SK-N-SH (cell line): Measurements from ENCODE around the gene PALLD. TPM values are rescaled to one million over a fixed set of nuclear protein-coding genes. Genes with fewer than 3 reads are reported as not detected.

ENCODE experiments used
- CTCF ChIA-PET: fragments of 300-600, 350-600 bp; formaldehyde crosslinking; extraction: SDS; loops from one replicate; lab custom pipeline; 2021; lab: Yijun Ruan, JAX
- POLR2A ChIA-PET: fragments of 350-600 bp; sonication (Branson Sonifier 250); formaldehyde crosslinking; extraction: SDS; loops from one replicate; lab custom pipeline; 2020; ENCODE audit warnings: antibody characterized with exemption, inconsistent platforms; lab: Yijun Ruan, JAX
- DNase-seq: peaks from one replicate; pipeline ENCODE4 v3.0.0; 2012
- H2AFZ ChIP-seq: fragments of 200-600 bp; sonication (generic); 2 replicates; pipeline ENCODE4 v1.8.1; 2016; ENCODE audit warnings: antibody characterized with exemption, mild to moderate bottlenecking, low read depth
- H3F3A ChIP-seq: fragments of 200-600 bp; sonication (generic); replicated peaks from 2 replicates; pipeline ENCODE3; 2016; ENCODE audit warnings: antibody characterized with exemption, mild to moderate bottlenecking; ENCODE audit not compliant: insufficient read depth
- H3K27ac ChIP-seq, 2 experiments: fragments of 200-500 bp in 1 of 2; fragments of 200-600 bp in 1 of 2; sonication (Bioruptor generic) in 1 of 2; sonication (generic), shearing (Covaris generic) in 1 of 2; 2 replicates each; pipeline versions ENCODE4 v1.5.1 to v1.6.1; 2014 to 2016; ENCODE audit warnings: low read depth in 2 of 2, inconsistent platforms in 1 of 2, low read length in 1 of 2, mild to moderate bottlenecking in 1 of 2, mixed read lengths in 1 of 2
- H3K27me3 ChIP-seq: fragments of 200-600 bp; sonication (generic), shearing (Covaris generic); 2 replicates; pipeline ENCODE4 v1.6.1; 2016; ENCODE audit warnings: mixed run types; ENCODE audit not compliant: insufficient read depth
- H3K36me3 ChIP-seq, 2 experiments: fragments of 200-500 bp in 1 of 2; fragments of 200-600 bp in 1 of 2; sonication (Bioruptor generic) in 1 of 2; sonication (generic) in 1 of 2; replicated peaks in 1 of 2; 2 replicates each; pipeline versions ENCODE3 to v1.5.1; 2014 to 2016; ENCODE audit warnings: low read length in 1 of 2, mild to moderate bottlenecking in 1 of 2; ENCODE audit not compliant: insufficient read depth in 2 of 2, control insufficient read depth in 1 of 2
- H3K4me1 ChIP-seq, 2 experiments: fragments of 200-500 bp in 1 of 2; fragments of 200-600 bp in 1 of 2; sonication (Bioruptor generic) in 1 of 2; sonication (generic), shearing (Covaris generic) in 1 of 2; 2 replicates each; pipeline versions ENCODE4 v1.5.1 to v1.6.1; 2014 to 2016; ENCODE audit warnings: low read depth in 1 of 2, low read length in 1 of 2, mixed run types in 1 of 2; ENCODE audit not compliant: insufficient read depth in 2 of 2, control insufficient read depth in 1 of 2
- H3K4me2 ChIP-seq: fragments of 200-600 bp; sonication (generic), shearing (Covaris generic); 2 replicates; pipeline ENCODE4 v1.6.1; 2017; ENCODE audit warnings: mixed run types
- H3K4me3 ChIP-seq, 2 experiments: fragments of 200-500 bp in 1 of 2; fragments of 200-600 bp in 1 of 2; sonication (Bioruptor generic) in 1 of 2; sonication (generic), shearing (Covaris generic) in 1 of 2; 2 replicates each; pipeline versions ENCODE4 v1.5.1 to v1.8.1; 2014 to 2016; ENCODE audit warnings: low read depth in 2 of 2, inconsistent platforms in 1 of 2, low read length in 1 of 2, mild to moderate bottlenecking in 1 of 2, mixed read lengths in 1 of 2, moderate library complexity in 1 of 2
- H3K79me2 ChIP-seq: fragments of 200-600 bp; sonication (generic); 2 replicates; pipeline ENCODE4 v1.8.1; 2017; ENCODE audit warnings: mild to moderate bottlenecking; ENCODE audit not compliant: insufficient read depth
- H3K9ac ChIP-seq: fragments of 200-600 bp; sonication (generic); 2 replicates; pipeline ENCODE4 v1.6.1; 2017; ENCODE audit warnings: mixed run types
- H3K9me2 ChIP-seq: fragments of 200-600 bp; sonication (generic); 2 replicates; pipeline ENCODE4 v1.6.1; 2017; ENCODE audit warnings: mixed run types
- H3K9me3 ChIP-seq: fragments of 200-600 bp; sonication (generic); 2 replicates; pipeline ENCODE4 v1.6.1; 2017; ENCODE audit warnings: mixed run types, mild to moderate bottlenecking, moderate library complexity
- H4K20me1 ChIP-seq: fragments of 200-600 bp; sonication (generic); 2 replicates; pipeline ENCODE4 v1.6.1; 2017; ENCODE audit warnings: mild to moderate bottlenecking, mixed run types; ENCODE audit not compliant: insufficient read depth
- CTCF ChIP-seq: fragments of 200-600 bp; sonication (generic); IDR thresholded peaks from 2 replicates; pipeline ENCODE4 v1.6.1; 2017; ENCODE audit warnings: antibody characterized with exemption, mild to moderate bottlenecking, moderate library complexity
- EP300 ChIP-seq, 2 experiments: IDR thresholded peaks; 2 replicates each; pipeline versions ENCODE4 v1.4.0 to v1.6.1; 2012; ENCODE audit warnings: borderline replicate concordance in 1 of 2, low read depth in 1 of 2, low read length in 1 of 2
- FOSL2 ChIP-seq: IDR thresholded peaks from 2 replicates; pipeline ENCODE4 v1.4.0; 2012; ENCODE audit warnings: low read depth, mild to moderate bottlenecking, moderate library complexity, borderline replicate concordance
- GABPA ChIP-seq: IDR thresholded peaks from 2 replicates; pipeline ENCODE4 v1.4.0; 2012; ENCODE audit warnings: low read depth, mild to moderate bottlenecking
- GATA2 ChIP-seq: sonication (generic); formaldehyde crosslinking; IDR thresholded peaks from 2 replicates; pipeline ENCODE4 v1.5.0; 2020; ENCODE audit warnings: mild to moderate bottlenecking, missing genetic modification reagents
- JUND ChIP-seq: IDR thresholded peaks from 2 replicates; pipeline ENCODE4 v1.4.0; 2012
- MAX ChIP-seq: IDR thresholded peaks from 2 replicates; pipeline ENCODE4 v1.4.0; 2012; ENCODE audit warnings: low read depth
- MEF2A ChIP-seq: IDR thresholded peaks from 2 replicates; pipeline ENCODE4 v1.4.0; 2012; ENCODE audit warnings: low read depth, borderline replicate concordance
- POLR2AphosphoS5 ChIP-seq: IDR thresholded peaks from 2 replicates; pipeline ENCODE4 v1.6.1; 2012; ENCODE audit warnings: low read depth, low read length
- RAD21 ChIP-seq: IDR thresholded peaks from 2 replicates; pipeline ENCODE4 v1.6.1; 2012; ENCODE audit warnings: mild to moderate bottlenecking, low read length
- RFX5 ChIP-seq: IDR thresholded peaks from 2 replicates; pipeline ENCODE4 v1.6.1; 2012; ENCODE audit warnings: mild to moderate bottlenecking, improper control_type of control experiment, low read length
- RXRA ChIP-seq: IDR thresholded peaks from 2 replicates; pipeline ENCODE4 v1.4.0; 2012; ENCODE audit warnings: low read depth, mild to moderate bottlenecking, borderline replicate concordance
- SMC3 ChIP-seq: IDR thresholded peaks from 2 replicates; pipeline ENCODE4 v1.6.1; 2012; ENCODE audit warnings: low read depth, low read length, improper control_type of control experiment
- TAF1 ChIP-seq: IDR thresholded peaks from 2 replicates; pipeline ENCODE4 v1.6.1; 2012; ENCODE audit warnings: low read depth, mild to moderate bottlenecking, low read length, moderate library complexity, borderline replicate concordance
- TEAD4 ChIP-seq: IDR thresholded peaks from 2 replicates; pipeline ENCODE4 v1.4.0; 2012; ENCODE audit warnings: mild to moderate bottlenecking, borderline replicate concordance; ENCODE audit not compliant: insufficient read depth
- YY1 ChIP-seq: IDR thresholded peaks from 2 replicates; pipeline ENCODE4 v1.4.0; 2012; ENCODE audit warnings: low read depth, mild to moderate bottlenecking
- WGBS: methylation state at CpG from one replicate; pipeline ENCODE4 v1.1.6; 2017; ENCODE audit warnings: low lambda C conversion rate; 5-methylcytosine and 5-hydroxymethylcytosine counted together
- polyA plus RNA-seq, 3 experiments: library from polyadenylated mRNA; depleted of rRNA; stranded (reverse); fragments of >200 nt; gene quantifications; 2 replicates each; pipeline ENCODE4 v1.2.3, GENCODE V29; 2012
- TF ChIP-seq, protein P1 (sequence below): IDR thresholded peaks from 2 replicates; pipeline ENCODE4 v1.4.0; 2012; ENCODE audit warnings: low read depth, borderline replicate concordance
- TF ChIP-seq, protein P2 (sequence below): IDR thresholded peaks from 2 replicates; pipeline ENCODE4 v1.4.0; 2012; ENCODE audit warnings: low read depth, borderline replicate concordance
- TF ChIP-seq, protein P3 (sequence below): fragments of 150-350 bp; IDR thresholded peaks from 2 replicates; pipeline ENCODE4 v1.6.1; 2016; ENCODE audit warnings: mild to moderate bottlenecking, low read depth, low read length
- TF ChIP-seq, protein P4 (sequence below): IDR thresholded peaks from 2 replicates; pipeline ENCODE4 v1.6.1; 2012; ENCODE audit warnings: mild to moderate bottlenecking, low read depth, low read length, moderate library complexity

PALLD gene
- polyA plus RNA-seq, 1 of the 3 experiments (the other 2 are of a cell fraction) = 33.0 TPM

- H3K9me3 ChIP-seq = no peaks in the 10 kb centered on the region
- CTCF ChIA-PET = interaction anchor here (0.6 to 2.1 kb wide), 3 partner anchors 76 to 213 kb away, joined by 3 to 5 read pairs (median 3); partner anchors contain the start of gene DDX60L
- H3K27me3 ChIP-seq = no peaks in the 10 kb centered on the region
- H3F3A ChIP-seq = peaks cover 3% of the 10 kb centered on the region
- peak overlapping the region; percentile 43; the same call in 1 of the 2 replicates for H2AFZ ChIP-seq
- no peak for DNase-seq
- no peak overlapping the region for H3K27ac ChIP-seq
- no peak overlapping the region for H3K4me2 ChIP-seq
- WGBS = 89% methylated on average over 8 of the region's 8 CpGs
- H4K20me1 ChIP-seq = no peaks in the 10 kb centered on the region
- no peak overlapping the region for H3K4me3 ChIP-seq
- POLR2A ChIA-PET = no interaction called here
- peaks cover 0 to 6% of the 10 kb centered on the region in 2 experiments for H3K36me3 ChIP-seq
- no peak for TF ChIP-seq MAX
- no peak for TF ChIP-seq JUND
- no peak for TF ChIP-seq GATA2 (CRISPR knock-in tag)
- TF ChIP-seq, protein P1, sequence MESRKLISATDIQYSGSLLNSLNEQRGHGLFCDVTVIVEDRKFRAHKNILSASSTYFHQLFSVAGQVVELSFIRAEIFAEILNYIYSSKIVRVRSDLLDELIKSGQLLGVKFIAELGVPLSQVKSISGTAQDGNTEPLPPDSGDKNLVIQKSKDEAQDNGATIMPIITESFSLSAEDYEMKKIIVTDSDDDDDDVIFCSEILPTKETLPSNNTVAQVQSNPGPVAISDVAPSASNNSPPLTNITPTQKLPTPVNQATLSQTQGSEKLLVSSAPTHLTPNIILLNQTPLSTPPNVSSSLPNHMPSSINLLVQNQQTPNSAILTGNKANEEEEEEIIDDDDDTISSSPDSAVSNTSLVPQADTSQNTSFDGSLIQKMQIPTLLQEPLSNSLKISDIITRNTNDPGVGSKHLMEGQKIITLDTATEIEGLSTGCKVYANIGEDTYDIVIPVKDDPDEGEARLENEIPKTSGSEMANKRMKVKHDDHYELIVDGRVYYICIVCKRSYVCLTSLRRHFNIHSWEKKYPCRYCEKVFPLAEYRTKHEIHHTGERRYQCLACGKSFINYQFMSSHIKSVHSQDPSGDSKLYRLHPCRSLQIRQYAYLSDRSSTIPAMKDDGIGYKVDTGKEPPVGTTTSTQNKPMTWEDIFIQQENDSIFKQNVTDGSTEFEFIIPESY = no peak
- TF ChIP-seq, protein P2, sequence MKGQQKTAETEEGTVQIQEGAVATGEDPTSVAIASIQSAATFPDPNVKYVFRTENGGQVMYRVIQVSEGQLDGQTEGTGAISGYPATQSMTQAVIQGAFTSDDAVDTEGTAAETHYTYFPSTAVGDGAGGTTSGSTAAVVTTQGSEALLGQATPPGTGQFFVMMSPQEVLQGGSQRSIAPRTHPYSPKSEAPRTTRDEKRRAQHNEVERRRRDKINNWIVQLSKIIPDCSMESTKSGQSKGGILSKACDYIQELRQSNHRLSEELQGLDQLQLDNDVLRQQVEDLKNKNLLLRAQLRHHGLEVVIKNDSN = no peak
- TF ChIP-seq MEF2A = no peak
- no peak for TF ChIP-seq TAF1
- TF ChIP-seq GABPA = no peak
- TF ChIP-seq TEAD4 = no peak
- no peak for TF ChIP-seq CTCF
- no peak for TF ChIP-seq POLR2AphosphoS5
- no peak for TF ChIP-seq YY1
- no peak for TF ChIP-seq RAD21
- TF ChIP-seq SMC3 = no peak
- no peak for TF ChIP-seq EP300 (IDR thresholded peaks at IDR 0.05; ENCODE audit: borderline replicate concordance in 1 of 2, low read depth in 1 of 2, low read length in 1 of 2)
- no peak for TF ChIP-seq FOSL2
- TF ChIP-seq, protein P3, sequence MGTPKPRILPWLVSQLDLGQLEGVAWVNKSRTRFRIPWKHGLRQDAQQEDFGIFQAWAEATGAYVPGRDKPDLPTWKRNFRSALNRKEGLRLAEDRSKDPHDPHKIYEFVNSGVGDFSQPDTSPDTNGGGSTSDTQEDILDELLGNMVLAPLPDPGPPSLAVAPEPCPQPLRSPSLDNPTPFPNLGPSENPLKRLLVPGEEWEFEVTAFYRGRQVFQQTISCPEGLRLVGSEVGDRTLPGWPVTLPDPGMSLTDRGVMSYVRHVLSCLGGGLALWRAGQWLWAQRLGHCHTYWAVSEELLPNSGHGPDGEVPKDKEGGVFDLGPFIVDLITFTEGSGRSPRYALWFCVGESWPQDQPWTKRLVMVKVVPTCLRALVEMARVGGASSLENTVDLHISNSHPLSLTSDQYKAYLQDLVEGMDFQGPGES = no peak
- no peak for TF ChIP-seq RFX5
- no peak for TF ChIP-seq RXRA
- TF ChIP-seq, protein P4, sequence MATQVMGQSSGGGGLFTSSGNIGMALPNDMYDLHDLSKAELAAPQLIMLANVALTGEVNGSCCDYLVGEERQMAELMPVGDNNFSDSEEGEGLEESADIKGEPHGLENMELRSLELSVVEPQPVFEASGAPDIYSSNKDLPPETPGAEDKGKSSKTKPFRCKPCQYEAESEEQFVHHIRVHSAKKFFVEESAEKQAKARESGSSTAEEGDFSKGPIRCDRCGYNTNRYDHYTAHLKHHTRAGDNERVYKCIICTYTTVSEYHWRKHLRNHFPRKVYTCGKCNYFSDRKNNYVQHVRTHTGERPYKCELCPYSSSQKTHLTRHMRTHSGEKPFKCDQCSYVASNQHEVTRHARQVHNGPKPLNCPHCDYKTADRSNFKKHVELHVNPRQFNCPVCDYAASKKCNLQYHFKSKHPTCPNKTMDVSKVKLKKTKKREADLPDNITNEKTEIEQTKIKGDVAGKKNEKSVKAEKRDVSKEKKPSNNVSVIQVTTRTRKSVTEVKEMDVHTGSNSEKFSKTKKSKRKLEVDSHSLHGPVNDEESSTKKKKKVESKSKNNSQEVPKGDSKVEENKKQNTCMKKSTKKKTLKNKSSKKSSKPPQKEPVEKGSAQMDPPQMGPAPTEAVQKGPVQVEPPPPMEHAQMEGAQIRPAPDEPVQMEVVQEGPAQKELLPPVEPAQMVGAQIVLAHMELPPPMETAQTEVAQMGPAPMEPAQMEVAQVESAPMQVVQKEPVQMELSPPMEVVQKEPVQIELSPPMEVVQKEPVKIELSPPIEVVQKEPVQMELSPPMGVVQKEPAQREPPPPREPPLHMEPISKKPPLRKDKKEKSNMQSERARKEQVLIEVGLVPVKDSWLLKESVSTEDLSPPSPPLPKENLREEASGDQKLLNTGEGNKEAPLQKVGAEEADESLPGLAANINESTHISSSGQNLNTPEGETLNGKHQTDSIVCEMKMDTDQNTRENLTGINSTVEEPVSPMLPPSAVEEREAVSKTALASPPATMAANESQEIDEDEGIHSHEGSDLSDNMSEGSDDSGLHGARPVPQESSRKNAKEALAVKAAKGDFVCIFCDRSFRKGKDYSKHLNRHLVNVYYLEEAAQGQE = no peak
- no peak overlapping the region for H3K9ac ChIP-seq
- no peaks in the 10 kb centered on the region for H3K79me2 ChIP-seq
- peaks cover 0 to 11% of the 10 kb centered on the region in 2 experiments; a peak in 2 of 4 replicates for H3K4me1 ChIP-seq
- no peaks in the 10 kb centered on the region for H3K9me2 ChIP-seq
Observed at GRCh38 chr4:168693750-168694490, 197.1 kb downstream of the PALLD start.
